Stimulated activated effector memory CD8-positive, alpha-beta T cell treated with anti-CD3 and anti-CD28 coated beads, Interleukin-12 subunit alpha, Interleukin-12 subunit beta, amount 100 ng/mL, for 72 hours (primary cell): ENCODE measurements around the gene CD96.
"Not testable (repeated sequence)": the region's sequence is repeated elsewhere in the genome, so short reads cannot be mapped to it uniquely, and the experiment has no call there.

Experiments used
- ATAC-seq: fragments of 150-1000 bp; cut with Tn5 transposase; 2 replicates; pipeline ENCODE4 v1.10.0; 2021
- DNase-seq, 2 donors: peaks; one replicate each; pipeline ENCODE4 v3.0.0; 2021 to 2022; ENCODE audit warnings: low spot score in 2 of 2
- H3K27ac Mint-ChIP-seq: one replicate; pipeline ENCODE4 v1.8.0; 2022; ENCODE audit warnings: mild to moderate bottlenecking, mixed read lengths
- H3K36me3 Mint-ChIP-seq: one replicate; pipeline ENCODE4 v1.8.0; 2022; ENCODE audit warnings: mild to moderate bottlenecking, mixed read lengths
- H3K4me1 Mint-ChIP-seq: one replicate; pipeline ENCODE4 v1.8.0; 2022; ENCODE audit warnings: mixed read lengths
- H3K4me3 Mint-ChIP-seq: one replicate; pipeline ENCODE4 v1.8.0; 2022; ENCODE audit warnings: mild to moderate bottlenecking, mixed read lengths
- H3K9me3 Mint-ChIP-seq: one replicate; pipeline ENCODE4 v1.8.0; 2022; ENCODE audit warnings: mixed read lengths

CD96 gene

GRCh38 chr3:111539351-111540331 is 2.4 kb upstream of the CD96 start:
- H3K4me3 Mint-ChIP-seq, result peak overlapping the region; percentile 61
- peaks cover 6% of the 10 kb centered on the region for H3K9me3 Mint-ChIP-seq
- H3K27ac Mint-ChIP-seq, result no peak overlapping the region
- H3K4me1 Mint-ChIP-seq, result peaks cover 65% of the 10 kb centered on the region
- ATAC-seq (peak; percentile 46), DNase-seq (peak; percentile 38 to 79)
- peaks cover 21% of the 10 kb centered on the region for H3K36me3 Mint-ChIP-seq

- no peak overlapping the region for H3K4me3 Mint-ChIP-seq
- peaks cover 4% of the 10 kb centered on the region for H3K9me3 Mint-ChIP-seq
- ATAC-seq (no peak), DNase-seq (peak in 1 of 2 donors; percentile 50)
- H3K4me1 Mint-ChIP-seq, result peaks cover 74% of the 10 kb centered on the region
- no peak overlapping the region for H3K27ac Mint-ChIP-seq
- peaks cover 21% of the 10 kb centered on the region for H3K36me3 Mint-ChIP-seq
These were observed 606 bp upstream of the CD96 start for GRCh38 chr3:111541391-111541790.

- Mint-ChIP-seq H3K4me1 (peaks cover 66% of the 10 kb centered on the region), H3K4me3 (no peak overlapping the region), H3K27ac (no peak overlapping the region), H3K9me3 (peaks cover 4% of the 10 kb centered on the region), H3K36me3 (peaks cover 21% of the 10 kb centered on the region)
- peak in 1 of 2 donors; percentile 48 for DNase-seq
- ATAC-seq, result no peak
These were observed 759 bp downstream of the CD96 start for GRCh38 chr3:111542611-111543300.

DNA sequence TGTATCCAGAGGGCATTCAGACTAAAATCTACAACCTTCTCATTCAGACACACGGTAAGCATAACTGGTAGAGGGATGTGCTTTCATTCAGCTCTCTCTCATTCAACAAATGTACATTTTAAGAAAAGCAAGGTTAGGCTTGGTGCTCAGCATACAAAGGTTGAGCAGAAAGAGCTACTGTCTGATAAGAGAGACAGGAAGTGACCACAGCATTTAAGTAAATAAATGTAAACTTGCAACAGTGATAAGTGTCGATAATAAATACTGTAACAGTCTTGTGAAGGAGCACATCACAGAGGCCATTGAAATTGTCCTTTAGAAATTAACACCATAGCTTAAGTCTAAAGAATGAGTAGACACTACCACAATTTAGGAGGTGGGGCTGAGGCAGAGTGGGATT is 3.4 kb downstream of the CD96 start:
- H3K36me3 Mint-ChIP-seq, result peaks cover 21% of the 10 kb centered on the region
- no peak overlapping the region for H3K27ac Mint-ChIP-seq
- no peak for ATAC-seq
- no peak overlapping the region for H3K4me3 Mint-ChIP-seq
- peaks cover 44% of the 10 kb centered on the region for H3K4me1 Mint-ChIP-seq
- H3K9me3 Mint-ChIP-seq, result no peaks in the 10 kb centered on the region
- no peak for DNase-seq

- Mint-ChIP-seq H3K36me3 (peaks cover 19% of the 10 kb centered on the region), H3K27ac (no peak overlapping the region), H3K4me1 (peaks cover 39% of the 10 kb centered on the region), H3K9me3 (no peaks in the 10 kb centered on the region), H3K4me3 (no peak overlapping the region)
- ATAC-seq (peak; percentile 87), DNase-seq (peak; percentile 24 to 77)
These were observed 5.6 kb downstream of the CD96 start for GRCh38 chr3:111547631-111548030.

DNA sequence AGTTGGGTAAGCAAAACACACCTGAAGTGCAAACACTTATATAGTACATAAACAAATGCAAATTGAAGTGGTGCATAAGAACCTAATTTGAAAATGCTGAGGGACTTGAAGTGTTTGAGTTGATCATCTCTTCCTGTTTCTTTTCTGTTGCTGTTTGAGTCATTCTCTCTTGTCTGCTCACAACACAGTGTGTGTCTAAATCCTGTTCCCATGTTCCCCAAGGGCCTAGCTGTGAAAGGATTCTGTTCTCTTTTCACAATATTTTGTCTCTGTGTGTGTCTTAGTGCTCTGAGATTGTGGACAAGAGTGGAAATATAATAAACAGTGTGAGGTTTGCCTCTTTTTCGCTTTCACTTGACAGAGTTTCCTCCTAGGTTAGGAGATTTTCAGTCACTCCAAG is 6.1 kb downstream of the CD96 start:
- ATAC-seq, result peak; percentile 68
- peaks cover 39% of the 10 kb centered on the region for H3K4me1 Mint-ChIP-seq
- no peak overlapping the region for H3K4me3 Mint-ChIP-seq
- no peak for DNase-seq
- no peak overlapping the region for H3K27ac Mint-ChIP-seq
- H3K36me3 Mint-ChIP-seq, result peaks cover 18% of the 10 kb centered on the region
- H3K9me3 Mint-ChIP-seq, result no peaks in the 10 kb centered on the region

DNA sequence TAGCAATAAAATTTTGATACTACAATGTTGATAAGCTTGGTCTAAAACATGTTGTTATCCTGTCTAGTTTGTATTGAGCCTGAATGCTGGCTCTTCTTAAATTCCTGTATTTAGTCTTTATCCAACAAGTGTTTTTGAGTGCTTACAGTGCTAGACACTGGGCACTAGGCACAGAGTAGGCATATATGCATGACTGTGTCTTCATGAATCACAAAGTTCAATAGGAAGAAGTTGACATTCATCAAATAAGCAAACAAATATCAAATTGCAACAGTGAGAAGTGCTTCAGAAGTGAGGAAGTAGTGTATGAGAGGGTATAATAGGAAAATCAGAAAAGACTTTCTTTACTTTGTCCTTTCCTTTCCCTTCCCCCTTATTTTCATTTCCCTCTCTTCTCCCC is 6.8 kb downstream of the CD96 start:
- no peak overlapping the region for H3K27ac Mint-ChIP-seq
- DNase-seq (no peak), ATAC-seq (no peak)
- no peaks in the 10 kb centered on the region for H3K9me3 Mint-ChIP-seq
- H3K36me3 Mint-ChIP-seq, result peaks cover 20% of the 10 kb centered on the region
- H3K4me3 Mint-ChIP-seq, result no peak overlapping the region
- H3K4me1 Mint-ChIP-seq, result peaks cover 37% of the 10 kb centered on the region

- not testable (repeated sequence) for H3K27ac Mint-ChIP-seq
These were observed 19.9 kb downstream of the CD96 start for GRCh38 chr3:111561902-111562301.

DNA sequence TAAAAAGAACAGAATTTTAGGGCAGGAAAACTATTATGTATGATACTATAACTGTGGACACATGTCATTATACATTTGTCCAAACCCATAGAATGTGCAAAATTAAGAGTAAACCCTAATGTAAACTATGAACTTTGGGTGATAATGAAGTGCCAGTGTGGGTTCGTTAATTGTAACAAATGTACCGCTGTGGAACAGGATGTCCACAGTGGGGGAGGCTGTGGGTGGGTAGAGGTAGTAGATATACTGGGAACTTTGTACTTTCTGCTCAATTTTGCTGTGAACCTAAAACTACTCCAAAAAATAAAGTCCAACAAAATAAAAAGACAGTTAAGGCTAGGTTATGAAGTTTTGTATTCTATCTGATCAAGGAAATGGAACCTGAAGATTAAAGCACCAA is 24.8 kb downstream of the CD96 start:
- peak; percentile 66 for ATAC-seq
- Mint-ChIP-seq H3K36me3 (peaks cover 60% of the 10 kb centered on the region), H3K27ac (peak overlapping the region; percentile 82), H3K4me3 (peak overlapping the region; percentile 45), H3K9me3 (no peaks in the 10 kb centered on the region), H3K4me1 (peaks cover 74% of the 10 kb centered on the region)
- DNase-seq, result no peak

More at GRCh38 chr3:111561902-111562301, 19.9 kb downstream of the CD96 start:
- H3K4me3 Mint-ChIP-seq, H3K9me3 Mint-ChIP-seq, DNase-seq, ATAC-seq: not testable (repeated sequence)
- H3K4me1 Mint-ChIP-seq, result peaks cover 44% of the 10 kb centered on the region
- H3K36me3 Mint-ChIP-seq, result peaks cover 11% of the 10 kb centered on the region

DNA sequence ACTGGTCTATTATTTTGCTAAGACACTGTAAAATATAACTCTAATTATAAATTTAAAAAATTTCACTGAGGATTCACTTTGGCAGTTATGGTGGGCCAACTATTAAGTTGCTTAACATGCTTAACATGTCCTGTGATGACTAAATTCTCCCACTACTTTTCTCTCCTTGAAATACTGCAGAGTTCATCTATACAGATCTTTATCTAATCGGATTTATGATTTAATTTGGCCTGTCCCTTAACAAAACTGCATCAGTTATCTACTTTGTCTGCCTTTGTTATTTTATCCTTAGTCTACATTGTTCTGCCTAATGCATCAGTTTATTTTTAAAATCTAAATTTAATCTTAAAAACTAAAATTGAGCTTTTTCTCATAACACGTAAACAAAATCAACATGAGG is 26.4 kb downstream of the CD96 start:
- H3K4me1 Mint-ChIP-seq, result peaks cover 74% of the 10 kb centered on the region
- H3K36me3 Mint-ChIP-seq, result peaks cover 75% of the 10 kb centered on the region
- no peak overlapping the region for H3K4me3 Mint-ChIP-seq
- no peaks in the 10 kb centered on the region for H3K9me3 Mint-ChIP-seq
- H3K27ac Mint-ChIP-seq, result no peak overlapping the region
- ATAC-seq (no peak), DNase-seq (no peak)

- H3K27ac Mint-ChIP-seq, result no peak overlapping the region
- no peak for DNase-seq
- H3K4me3 Mint-ChIP-seq, result no peak overlapping the region
- no peak for ATAC-seq
- H3K4me1 Mint-ChIP-seq, result peaks cover 73% of the 10 kb centered on the region
- no peaks in the 10 kb centered on the region for H3K9me3 Mint-ChIP-seq
- peaks cover 81% of the 10 kb centered on the region for H3K36me3 Mint-ChIP-seq
These were observed 26.9 kb downstream of the CD96 start for GRCh38 chr3:111568911-111569310.

GRCh38 chr3:111570404-111571030 is 28.5 kb downstream of the CD96 start:
- H3K27ac Mint-ChIP-seq, result peak overlapping the region; percentile 52
- ATAC-seq, result peak; percentile 33
- H3K9me3 Mint-ChIP-seq, result no peaks in the 10 kb centered on the region
- H3K4me1 Mint-ChIP-seq, result peaks cover 63% of the 10 kb centered on the region
- peaks cover 90% of the 10 kb centered on the region for H3K36me3 Mint-ChIP-seq
- no peak overlapping the region for H3K4me3 Mint-ChIP-seq
- no peak for DNase-seq

- no peaks in the 10 kb centered on the region for H3K9me3 Mint-ChIP-seq
- H3K36me3 Mint-ChIP-seq, result peaks cover 98% of the 10 kb centered on the region
- no peak overlapping the region for H3K4me3 Mint-ChIP-seq
- H3K27ac Mint-ChIP-seq, result peak overlapping the region; percentile 52
- ATAC-seq (no peak), DNase-seq (no peak)
- peaks cover 59% of the 10 kb centered on the region for H3K4me1 Mint-ChIP-seq
These were observed 29.3 kb downstream of the CD96 start for GRCh38 chr3:111571282-111571681.

DNA sequence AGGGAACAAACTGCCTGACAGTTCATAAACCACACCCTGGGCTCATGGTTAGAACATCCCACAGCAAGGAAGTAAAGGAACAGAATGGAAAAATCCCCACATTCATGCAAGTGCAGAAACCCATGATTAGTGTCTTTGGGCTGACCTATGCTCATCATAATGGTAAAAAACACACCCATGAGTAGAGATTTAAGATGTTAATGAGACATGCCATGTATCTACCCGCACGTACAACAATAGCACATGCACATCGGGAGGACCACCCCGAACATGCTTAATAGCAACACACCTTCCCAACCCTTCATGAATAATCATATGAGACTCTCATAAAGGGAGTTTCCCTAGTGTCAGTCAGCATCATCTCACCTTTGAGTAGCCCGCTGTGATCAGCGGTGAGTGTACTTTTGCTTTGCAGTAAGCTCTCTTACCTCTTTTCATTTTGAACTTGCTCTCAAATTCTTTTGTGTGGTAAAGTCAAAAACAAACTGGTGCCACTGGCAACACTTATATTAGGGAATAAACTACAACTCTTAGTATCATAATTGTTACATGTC is 30.0 kb downstream of the CD96 start:
- ATAC-seq, result peak; percentile 98
- Mint-ChIP-seq H3K4me1 (peaks cover 59% of the 10 kb centered on the region), H3K27ac (peak overlapping the region; percentile 52), H3K36me3 (peaks cover 100% of the 10 kb centered on the region), H3K9me3 (no peaks in the 10 kb centered on the region), H3K4me3 (peak overlapping the region; percentile 16)
- no peak for DNase-seq

GRCh38 chr3:111577113-111577512 is 35.1 kb downstream of the CD96 start:
- peaks cover 77% of the 10 kb centered on the region for H3K4me1 Mint-ChIP-seq
- ATAC-seq (no peak), DNase-seq (no peak)
- peaks cover 100% of the 10 kb centered on the region for H3K36me3 Mint-ChIP-seq
- no peaks in the 10 kb centered on the region for H3K9me3 Mint-ChIP-seq
- peak overlapping the region; percentile 13 for H3K4me3 Mint-ChIP-seq
- H3K27ac Mint-ChIP-seq, result peak overlapping the region; percentile 78
